GM12875 (cell line): Measurements from ENCODE around the gene TRIM66.

Experiments
- H3K4me3 ChIP-seq: one replicate; pipeline ENCODE4 v1.5.1; 2011; ENCODE audit warnings: low read depth, low read length, control low read depth
- CTCF ChIP-seq: IDR thresholded peaks from 2 replicates; pipeline ENCODE4 v1.5.1; 2011; ENCODE audit warnings: low read depth, mild to moderate bottlenecking, control low read depth, inconsistent platforms, low read length, moderate library complexity, borderline replicate concordance; ENCODE audit not compliant: insufficient read depth

The TRIM66 gene

GRCh38 chr11:8567602-8568198 lies 114.8 kb downstream of the TRIM66 start:
- no peak overlapping the region for H3K4me3 ChIP-seq
- no peak for TF ChIP-seq CTCF

DNA sequence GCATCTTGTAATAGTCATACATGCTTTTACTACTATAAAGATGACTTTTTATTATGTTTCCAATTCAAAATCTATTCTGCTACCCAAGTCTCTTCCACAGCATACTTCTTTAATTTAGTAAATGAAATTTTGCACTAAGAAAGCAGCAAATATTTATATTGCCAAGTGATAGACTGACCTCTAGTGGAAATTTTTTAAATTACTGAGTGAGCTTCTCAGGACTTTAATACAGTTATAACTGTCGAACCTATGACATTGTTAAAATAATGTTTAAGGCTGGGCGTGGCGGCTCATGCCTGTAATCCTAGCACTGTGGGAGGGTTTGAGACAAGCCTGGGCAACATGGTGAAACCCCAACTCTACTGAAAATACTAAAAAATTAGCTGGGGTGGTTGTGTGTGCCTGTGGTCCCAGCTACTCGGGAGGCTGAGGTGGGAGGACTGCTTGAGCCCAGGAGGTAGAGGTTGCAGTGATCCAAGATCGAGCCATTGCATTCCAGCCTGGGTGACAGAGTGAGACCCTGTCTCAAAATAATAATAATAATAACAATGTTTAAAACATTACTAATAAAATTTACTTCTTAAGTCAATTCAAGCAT lies 115.8 kb downstream of the TRIM66 start:
- TF ChIP-seq CTCF = no peak
- no peak overlapping the region for H3K4me3 ChIP-seq

- TF ChIP-seq CTCF = no peak
- H3K4me3 ChIP-seq = no peak overlapping the region
These were observed 117.9 kb downstream of the TRIM66 start for GRCh38 chr11:8564526-8564925.
